HEK293T (cell line): Measurements from ENCODE around the gene COPG2.

Experiments
- ELF4 ChIP-seq: fragments of 450-650 bp; IDR thresholded peaks from 2 replicates; pipeline ENCODE4 v1.6.1; 2017; ENCODE audit warnings: antibody characterized with exemption
- PKNOX1 ChIP-seq: fragments of 450-650 bp; IDR thresholded peaks from 2 replicates; pipeline ENCODE4 v1.6.1; 2016
- SP1 ChIP-seq: fragments of 450-650 bp; IDR thresholded peaks from 2 replicates; pipeline ENCODE4 v1.6.1; 2017
- TARDBP ChIP-seq: fragments of 450-650 bp; IDR thresholded peaks from 2 replicates; pipeline ENCODE4 v1.6.1; 2016

- TF ChIP-seq TARDBP (no peak), SP1 (no peak), ELF4 (no peak), PKNOX1 (no peak)
Measured at GRCh38 chr7:130468612-130469011, 199.9 kb downstream of the COPG2 start.
